HEK293 (cell line): Measurements from ENCODE around the gene ADAMTSL2.

Experiments
- ZBTB20 ChIP-seq: fragments of 450-650 bp; formaldehyde crosslinking; IDR thresholded peaks from 2 replicates; pipeline ENCODE4 v1.5.1; 2016; ENCODE audit warnings: missing biosample characterization, missing genetic modification characterization
- ZNF121 ChIP-seq: fragments of 450-650 bp; formaldehyde crosslinking; IDR thresholded peaks from 2 replicates; pipeline ENCODE4 v1.5.1; 2016; ENCODE audit warnings: missing biosample characterization, missing genetic modification characterization
- ZNF394 ChIP-seq: fragments of 450-650 bp; formaldehyde crosslinking; IDR thresholded peaks from 2 replicates; pipeline ENCODE4 v1.5.1; 2016; ENCODE audit warnings: missing biosample characterization, missing genetic modification characterization, mild to moderate bottlenecking, moderate library complexity, borderline replicate concordance
- ZNF624 ChIP-seq: fragments of 450-650 bp; formaldehyde crosslinking; IDR thresholded peaks from 2 replicates; pipeline ENCODE4 v1.5.1; 2017; ENCODE audit warnings: missing biosample characterization, missing genetic modification characterization
- TF ChIP-seq, protein P1 (sequence below): fragments of 450-650 bp; formaldehyde crosslinking; IDR thresholded peaks from 2 replicates; pipeline ENCODE4 v1.5.1; 2016; ENCODE audit warnings: missing biosample characterization, missing genetic modification characterization

DNA sequence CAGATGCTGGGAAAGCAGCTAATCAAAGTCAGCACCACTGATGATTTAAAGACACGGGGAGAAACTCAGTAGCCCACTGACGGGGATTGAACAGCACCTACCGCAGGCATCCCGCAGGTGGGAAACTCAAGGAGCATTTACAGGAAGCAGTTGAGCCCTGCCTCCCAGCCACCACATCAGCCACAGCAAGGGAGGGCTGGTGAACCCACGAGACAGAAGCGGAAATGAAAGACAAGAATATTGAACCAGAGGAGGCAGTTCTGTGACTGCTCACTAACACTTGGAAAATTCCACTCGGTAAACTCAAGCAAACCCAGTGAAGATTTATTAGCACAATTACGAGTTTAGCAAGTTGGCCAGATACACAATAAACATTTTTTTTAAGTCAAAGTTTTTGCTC, 85.3 kb downstream of the ADAMTSL2 start:
- no peak for TF ChIP-seq ZNF394
- TF ChIP-seq ZNF624 (tag by site-specific recombination): no peak
- TF ChIP-seq ZNF121 (tag by site-specific recombination): no peak
- TF ChIP-seq ZBTB20 (tag by site-specific recombination): no peak
- TF ChIP-seq, protein P1, sequence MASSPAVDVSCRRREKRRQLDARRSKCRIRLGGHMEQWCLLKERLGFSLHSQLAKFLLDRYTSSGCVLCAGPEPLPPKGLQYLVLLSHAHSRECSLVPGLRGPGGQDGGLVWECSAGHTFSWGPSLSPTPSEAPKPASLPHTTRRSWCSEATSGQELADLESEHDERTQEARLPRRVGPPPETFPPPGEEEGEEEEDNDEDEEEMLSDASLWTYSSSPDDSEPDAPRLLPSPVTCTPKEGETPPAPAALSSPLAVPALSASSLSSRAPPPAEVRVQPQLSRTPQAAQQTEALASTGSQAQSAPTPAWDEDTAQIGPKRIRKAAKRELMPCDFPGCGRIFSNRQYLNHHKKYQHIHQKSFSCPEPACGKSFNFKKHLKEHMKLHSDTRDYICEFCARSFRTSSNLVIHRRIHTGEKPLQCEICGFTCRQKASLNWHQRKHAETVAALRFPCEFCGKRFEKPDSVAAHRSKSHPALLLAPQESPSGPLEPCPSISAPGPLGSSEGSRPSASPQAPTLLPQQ (tag by site-specific recombination): no peak
